Globus pallidus (tissue), 1 donor: ENCODE results near the gene SMAD9.
A peak's percentile ranks its signal among the peaks of the same experiment; 100 is the strongest.

Source experiments
- DNase-seq: peaks from one replicate; pipeline ENCODE4 v3.0.0-alpha.2; 2015; ENCODE audit warnings: low spot score

SMAD9 gene

GRCh38 chr13:36817996-36818803 is 101.8 kb downstream of the SMAD9 start:
- DNase-seq, result peak; percentile 9

GRCh38 chr13:36815062-36815461 is 105.0 kb downstream of the SMAD9 start:
- DNase-seq, result no peak

DNA sequence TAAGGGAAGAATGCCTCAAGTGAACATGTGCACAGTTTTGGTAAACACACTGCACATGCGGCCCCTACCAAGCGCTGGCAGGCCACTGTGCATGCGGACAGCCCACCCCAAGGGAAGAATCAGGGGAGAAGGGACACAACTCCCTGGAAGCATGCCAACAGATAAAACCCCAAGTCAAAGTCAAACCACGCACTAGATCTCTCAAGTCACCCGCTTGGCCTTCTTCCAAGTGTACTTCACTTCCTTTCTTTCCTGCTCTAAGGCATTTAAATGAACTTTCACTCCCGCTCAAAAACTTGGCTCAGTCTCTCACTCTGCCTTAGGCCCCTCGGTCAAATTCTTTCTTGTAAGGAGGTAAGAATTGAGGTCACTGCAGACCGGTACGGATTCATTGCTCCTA is 105.6 kb downstream of the SMAD9 start:
- DNase-seq, result peak; percentile 12

DNA sequence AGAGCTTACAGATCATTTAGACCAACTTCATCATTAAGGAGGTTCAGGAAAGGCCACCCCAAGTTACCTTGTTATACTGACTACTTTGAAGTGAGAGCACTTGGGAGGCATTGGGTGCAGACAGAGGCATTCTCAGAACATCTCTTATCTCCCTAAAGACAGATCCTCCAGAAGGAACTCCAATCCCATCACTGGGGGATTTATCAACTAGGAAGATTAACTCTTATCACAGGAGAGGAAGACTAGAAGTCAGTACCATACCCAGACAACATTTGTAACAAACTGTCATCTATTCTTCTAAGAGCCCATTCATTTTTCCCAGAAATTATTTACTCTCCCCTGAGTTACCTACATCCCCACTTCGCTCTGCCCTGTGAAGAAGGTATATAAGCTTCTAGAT is 106.8 kb downstream of the SMAD9 start:
- DNase-seq, result no peak

GRCh38 chr13:36807616-36808015 is 112.4 kb downstream of the SMAD9 start:
- no peak for DNase-seq

DNA sequence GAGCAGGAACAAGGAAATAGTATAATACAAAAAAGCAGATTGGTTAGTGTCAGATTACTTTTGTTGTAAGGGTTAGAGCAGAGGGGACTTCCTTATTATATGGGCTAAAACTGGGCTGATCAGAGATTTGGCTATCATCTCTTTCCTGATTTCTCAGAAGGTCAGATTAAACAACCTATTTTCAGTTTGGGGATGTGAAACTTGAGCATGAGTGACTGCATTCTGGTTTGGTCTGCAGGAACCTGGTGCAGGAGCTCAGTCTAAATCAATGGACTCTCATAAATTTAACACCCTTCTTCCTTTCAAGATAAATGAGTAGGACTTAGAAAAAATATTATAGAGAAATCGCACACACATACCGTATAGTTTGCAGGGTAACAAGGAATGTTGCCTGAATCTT is 113.9 kb downstream of the SMAD9 start:
- DNase-seq, result peak; percentile 29

- no peak for DNase-seq
These were observed 115.5 kb downstream of the SMAD9 start for GRCh38 chr13:36804588-36804987.

DNA sequence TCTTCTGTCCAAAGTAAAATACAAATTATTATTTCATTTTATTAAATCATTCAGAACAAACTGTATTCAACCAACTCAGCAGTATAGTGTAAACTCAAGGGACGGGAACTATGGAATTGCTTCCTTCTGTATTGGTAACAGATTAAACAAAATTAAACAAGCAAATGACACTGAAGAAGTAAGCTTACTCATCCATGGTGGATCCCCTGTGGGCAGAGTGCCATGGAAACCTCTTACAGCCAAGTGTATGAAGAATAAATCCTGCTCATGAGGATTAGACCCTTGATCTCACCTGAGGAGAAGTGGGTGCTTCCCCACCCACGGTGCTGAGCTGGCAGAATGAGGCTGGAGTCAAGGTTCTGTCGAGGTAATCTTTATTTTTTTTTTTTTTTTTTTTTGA is 119.0 kb downstream of the SMAD9 start:
- DNase-seq, result no peak

GRCh38 chr13:36796052-36796451 is 124.0 kb downstream of the SMAD9 start:
- DNase-seq, result no peak

GRCh38 chr13:36795463-36795862 is 124.6 kb downstream of the SMAD9 start:
- no peak for DNase-seq
